ENCODE measurements around the gene SAFB2.

Gene SAFB2

GRCh38 chr19:5540208-5540607 is 82.4 kb downstream of the SAFB2 start:
- no peak overlapping the region for H3K27ac Mint-ChIP-seq
- no peak overlapping the region for H3K4me3 Mint-ChIP-seq
- peaks cover under 1% of the 10 kb centered on the region for H3K36me3 Mint-ChIP-seq (ENCODE audit: low read depth)
- H3K27me3 Mint-ChIP-seq: peaks cover 19% of the 10 kb centered on the region
- peaks cover under 1% of the 10 kb centered on the region for H3K9me3 Mint-ChIP-seq
- no peaks in the 10 kb centered on the region for H3K4me1 Mint-ChIP-seq (ENCODE audit: low read depth)

- H3K27me3 Mint-ChIP-seq: peaks cover 30% of the 10 kb centered on the region
- peaks cover 6% of the 10 kb centered on the region for H3K9me3 Mint-ChIP-seq
- peaks cover 6% of the 10 kb centered on the region for H3K36me3 Mint-ChIP-seq (ENCODE audit: low read depth)
- no peak overlapping the region for H3K4me3 Mint-ChIP-seq
- H3K27ac Mint-ChIP-seq: no peak overlapping the region
- H3K4me1 Mint-ChIP-seq (ENCODE audit: low read depth): no peaks in the 10 kb centered on the region
These were observed 84.7 kb downstream of the SAFB2 start for GRCh38 chr19:5537870-5538269.
